Measurements from ENCODE around the gene MAP1S.

DNA sequence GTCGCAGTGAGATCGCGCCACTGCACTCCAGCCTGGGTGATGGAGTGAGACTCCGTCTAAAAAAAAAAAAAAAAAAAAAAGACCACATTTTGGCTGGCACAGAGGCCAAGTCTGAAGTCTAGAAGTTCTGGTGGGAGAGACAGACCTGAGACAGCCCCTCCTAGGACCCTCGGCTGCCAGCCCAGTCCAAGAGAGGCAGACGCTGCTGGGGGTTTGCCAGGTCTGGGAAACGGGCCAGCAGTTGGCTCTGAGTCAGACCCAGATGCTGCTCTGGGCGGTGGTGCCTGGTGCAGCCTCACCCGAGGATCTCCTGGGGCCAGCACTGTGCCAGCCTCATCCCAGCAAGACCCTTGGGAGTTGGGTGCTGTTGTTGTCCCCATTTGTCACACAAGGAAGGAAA lies 37.8 kb downstream of the MAP1S start:
- TF ChIP-seq GATA3 (IDR thresholded peaks at IDR 0.05; ENCODE audit: low read depth, low read length), result no peak
- no peak for TF ChIP-seq GATA2 (IDR thresholded peaks at IDR 0.05; ENCODE audit: low read depth, low read length)
